Sigmoid colon (tissue), 7 donors: ENCODE results near the gene DNAJC27. TPM values are rescaled to one million over a fixed set of nuclear protein-coding genes. Genes with fewer than 3 reads are reported as not detected.

Experiments used
- DNase-seq: peaks from one replicate; pipeline ENCODE4 v3.0.0-alpha.2; 2019
- H3K27ac ChIP-seq, 4 donors: fragments of 200-600 bp; sonication (generic); one replicate each; pipeline ENCODE4 v1.5.1; 2016 to 2019; ENCODE audit warnings: mild to moderate bottlenecking in 1 of 4
- H3K27me3 ChIP-seq, 3 donors: fragments of 200-600 bp; sonication (generic); one replicate each; pipeline ENCODE4 v1.5.1; 2019; ENCODE audit warnings: mild to moderate bottlenecking in 1 of 3
- H3K36me3 ChIP-seq, 4 donors: fragments of 200-600 bp; sonication (generic); one replicate each; pipeline ENCODE4 v1.5.1; 2016 to 2019
- H3K4me1 ChIP-seq, 4 donors: fragments of 200-600 bp; sonication (generic); one replicate each; pipeline ENCODE4 v1.5.1; 2017 to 2019
- H3K4me3 ChIP-seq, 4 donors: fragments of 200-600 bp; sonication (generic); one replicate each; pipeline ENCODE4 v1.5.1; 2017 to 2019; ENCODE audit warnings: mild to moderate bottlenecking in 2 of 4, moderate library complexity in 1 of 4
- H3K9me3 ChIP-seq, 4 donors: fragments of 200-600 bp in 3 of 4; sonication (generic) in 3 of 4; one replicate each; pipeline versions ENCODE4 v1.5.1 to v1.6.1; 2013 to 2019
- EP300 ChIP-seq, 4 donors: sonication (generic); formaldehyde crosslinking; IDR thresholded peaks; one replicate each; pipeline ENCODE4 v1.6.1; 2017; ENCODE audit warnings: antibody characterized with exemption in 4 of 4
- POLR2A ChIP-seq, 2 donors: fragments of 450-650 bp; IDR thresholded peaks; one replicate each; pipeline ENCODE4 v1.6.1; 2016; ENCODE audit warnings: antibody characterized with exemption in 2 of 2, mild to moderate bottlenecking in 2 of 2, moderate library complexity in 2 of 2
- POLR2AphosphoS5 ChIP-seq, 4 donors: sonication (generic); formaldehyde crosslinking; IDR thresholded peaks; one replicate each; pipeline ENCODE4 v1.6.1; 2017; ENCODE audit warnings: antibody characterized with exemption in 4 of 4
- WGBS, 2 donors: extraction: QIAGEN DNeasy Blood & Tissue Kit; methylation state at CpG; one replicate each; pipeline ENCODE4 v1.1.7; 2013; 5-methylcytosine and 5-hydroxymethylcytosine counted together
- intact Hi-C: fragments of 100-400 bp; cut with DNase I; formaldehyde crosslinking; loops from one replicate; pipeline ENCODE4 v1.15.1; 2023
- polyA plus RNA-seq, 3 donors: library from polyadenylated mRNA; stranded (reverse); fragments of 200-250 nt; gene quantifications; one replicate each; pipeline ENCODE4 v1.2.3, GENCODE V29; 2013
- total RNA-seq, 4 donors: library from RNA; depleted of rRNA; stranded (reverse); fragments of >200 nt; gene quantifications; one replicate each; pipeline ENCODE4 v1.1.0, GENCODE V29; 2016
- TF ChIP-seq, protein P1 (sequence below), 4 experiments: fragments of 450-650 bp in 3 of 4; fragments of 200-600 bp in 1 of 4; IDR thresholded peaks; one replicate each; pipeline ENCODE4 v1.5.1; 2016 to 2019; ENCODE audit warnings: antibody characterized with exemption in 4 of 4, mild to moderate bottlenecking in 3 of 4, moderate library complexity in 2 of 4
- donor health status: healthy with polysubstance abuse.
- donor health status: Bipolar disorder and iron deficiency.
- donor health status: healthy.

The DNAJC27 gene
- total and polyA plus RNA-seq, 7 donors, result 0.60 to 12.5 (median 6.3) TPM

DNA sequence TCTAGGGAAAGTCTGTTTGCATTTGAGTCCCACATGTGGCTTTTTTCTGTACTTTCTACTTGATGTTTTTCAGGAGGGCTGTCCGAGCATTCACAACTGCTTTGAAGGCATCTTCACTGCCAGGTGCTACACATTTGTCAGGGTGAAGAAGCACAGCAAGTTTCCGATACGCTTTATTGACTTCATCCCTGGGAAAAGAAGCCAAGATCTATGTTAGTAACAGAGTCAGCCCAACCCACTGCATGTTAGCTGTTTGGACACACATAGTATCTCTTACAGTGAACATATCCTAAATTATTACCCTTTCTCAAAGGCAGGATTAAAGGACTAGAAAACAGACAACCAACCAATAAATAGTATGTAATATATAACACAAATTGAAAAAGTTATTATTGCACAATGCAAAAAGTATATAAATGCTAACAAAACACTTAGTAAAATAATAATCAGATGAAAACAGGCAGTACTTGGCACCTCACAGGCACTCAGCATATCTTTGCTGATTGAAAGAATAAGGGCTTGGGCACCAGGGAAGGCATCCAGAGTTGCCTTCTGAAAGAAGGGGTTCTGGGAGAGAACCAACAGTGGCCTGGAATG is 24.1 kb downstream of the DNAJC27 start:
- Histone ChIP-seq H3K27me3 (no peaks in the 10 kb centered on the region), H3K36me3 (peaks cover 0 to 61% (median 12%) of the 10 kb centered on the region in 4 donors), H3K4me3 (no peak overlapping the region), H3K9me3 (no peaks in the 10 kb centered on the region), H3K27ac (no peak overlapping the region), H3K4me1 (no peaks in the 10 kb centered on the region)
- intact Hi-C loops, result no loop called here
- TF ChIP-seq, protein P1, sequence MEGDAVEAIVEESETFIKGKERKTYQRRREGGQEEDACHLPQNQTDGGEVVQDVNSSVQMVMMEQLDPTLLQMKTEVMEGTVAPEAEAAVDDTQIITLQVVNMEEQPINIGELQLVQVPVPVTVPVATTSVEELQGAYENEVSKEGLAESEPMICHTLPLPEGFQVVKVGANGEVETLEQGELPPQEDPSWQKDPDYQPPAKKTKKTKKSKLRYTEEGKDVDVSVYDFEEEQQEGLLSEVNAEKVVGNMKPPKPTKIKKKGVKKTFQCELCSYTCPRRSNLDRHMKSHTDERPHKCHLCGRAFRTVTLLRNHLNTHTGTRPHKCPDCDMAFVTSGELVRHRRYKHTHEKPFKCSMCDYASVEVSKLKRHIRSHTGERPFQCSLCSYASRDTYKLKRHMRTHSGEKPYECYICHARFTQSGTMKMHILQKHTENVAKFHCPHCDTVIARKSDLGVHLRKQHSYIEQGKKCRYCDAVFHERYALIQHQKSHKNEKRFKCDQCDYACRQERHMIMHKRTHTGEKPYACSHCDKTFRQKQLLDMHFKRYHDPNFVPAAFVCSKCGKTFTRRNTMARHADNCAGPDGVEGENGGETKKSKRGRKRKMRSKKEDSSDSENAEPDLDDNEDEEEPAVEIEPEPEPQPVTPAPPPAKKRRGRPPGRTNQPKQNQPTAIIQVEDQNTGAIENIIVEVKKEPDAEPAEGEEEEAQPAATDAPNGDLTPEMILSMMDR (IDR thresholded peaks at IDR 0.05), result no peak
- no peak for TF ChIP-seq POLR2AphosphoS5 (IDR thresholded peaks at IDR 0.05)
- no peak for TF ChIP-seq EP300 (IDR thresholded peaks at IDR 0.05)
- no peak for TF ChIP-seq POLR2A (IDR thresholded peaks at IDR 0.05)
- 95% methylated on average over 3 of the region's 3 CpGs for WGBS, 2 donors
- DNase-seq, result no peak

DNA sequence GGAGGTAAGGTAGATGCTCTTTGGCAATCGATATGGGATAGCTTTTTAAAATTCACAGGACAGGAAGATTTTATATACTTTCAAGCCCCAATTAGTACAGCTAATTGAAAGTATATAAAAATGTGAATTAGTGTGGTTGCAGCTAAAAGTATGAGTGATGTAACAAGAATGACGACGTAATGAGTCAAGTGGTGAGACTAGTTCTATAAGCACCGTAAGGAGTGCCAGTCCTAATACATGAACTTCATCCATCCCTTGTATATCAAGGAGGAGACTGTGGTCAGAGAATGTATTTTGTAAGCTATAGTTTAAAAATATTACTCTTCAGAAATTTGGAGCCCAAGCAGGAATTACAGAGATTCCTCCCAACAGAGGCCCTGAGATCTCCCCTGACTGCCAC is 25.8 kb downstream of the DNAJC27 start:
- H3K4me1 ChIP-seq, result no peaks in the 10 kb centered on the region
- WGBS, 2 donors, result 93 to 98% methylated on average over 4 of the region's 4 CpGs
- DNase-seq, result no peak
- H3K4me3 ChIP-seq, result no peak overlapping the region
- no peaks in the 10 kb centered on the region for H3K27me3 ChIP-seq
- TF ChIP-seq POLR2A (IDR thresholded peaks at IDR 0.05) (no peak), POLR2AphosphoS5 (IDR thresholded peaks at IDR 0.05) (no peak), EP300 (IDR thresholded peaks at IDR 0.05) (no peak)
- TF ChIP-seq, protein P1 (IDR thresholded peaks at IDR 0.05), result no peak
- no peak overlapping the region for H3K27ac ChIP-seq
- intact Hi-C loops, result no loop called here
- peaks cover 0 to 44% (median 10%) of the 10 kb centered on the region in 4 donors for H3K36me3 ChIP-seq
- H3K9me3 ChIP-seq, result no peaks in the 10 kb centered on the region

DNA sequence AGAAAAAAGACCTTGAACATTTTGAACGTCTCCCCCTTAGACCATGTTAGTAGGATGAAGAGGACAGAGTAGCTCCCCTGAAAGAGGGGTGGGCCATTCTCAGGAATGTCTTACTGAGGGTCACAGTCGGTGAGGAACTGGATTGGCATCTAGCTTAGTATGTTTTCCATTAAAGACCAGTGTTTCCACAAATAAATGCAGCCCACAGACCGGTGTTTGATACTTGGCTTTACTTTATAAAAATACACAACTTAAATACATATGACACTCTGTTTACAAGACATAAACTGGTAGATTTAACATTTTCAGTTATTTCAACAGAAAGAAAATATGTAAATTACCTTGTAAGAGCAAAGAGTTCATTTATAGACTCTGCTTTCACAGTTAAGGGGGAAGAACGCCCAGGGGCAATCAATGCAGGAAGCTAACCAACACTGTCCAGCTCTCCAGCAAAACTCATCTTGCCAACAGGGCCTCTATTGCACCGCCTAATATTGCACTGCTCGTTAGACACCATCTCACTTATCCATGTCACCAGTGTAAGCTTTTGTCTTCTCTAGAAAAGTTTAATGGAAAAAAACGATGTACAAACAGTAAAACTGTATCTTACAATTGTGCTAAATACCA is 28.2 kb downstream of the DNAJC27 start:
- Histone ChIP-seq H3K4me1 (no peaks in the 10 kb centered on the region), H3K27me3 (no peaks in the 10 kb centered on the region), H3K27ac (no peak overlapping the region), H3K4me3 (no peak overlapping the region), H3K9me3 (no peaks in the 10 kb centered on the region), H3K36me3 (peaks cover 0 to 21% (median 7%) of the 10 kb centered on the region in 4 donors)
- no peak for DNase-seq
- TF ChIP-seq POLR2AphosphoS5 (IDR thresholded peaks at IDR 0.05) (no peak), POLR2A (IDR thresholded peaks at IDR 0.05) (no peak), EP300 (IDR thresholded peaks at IDR 0.05) (no peak)
- TF ChIP-seq, protein P1 (IDR thresholded peaks at IDR 0.05), result no peak
- WGBS, 2 donors, result 85 to 88% methylated on average over 7 of the region's 7 CpGs
- intact Hi-C loops, result no loop called here

DNA sequence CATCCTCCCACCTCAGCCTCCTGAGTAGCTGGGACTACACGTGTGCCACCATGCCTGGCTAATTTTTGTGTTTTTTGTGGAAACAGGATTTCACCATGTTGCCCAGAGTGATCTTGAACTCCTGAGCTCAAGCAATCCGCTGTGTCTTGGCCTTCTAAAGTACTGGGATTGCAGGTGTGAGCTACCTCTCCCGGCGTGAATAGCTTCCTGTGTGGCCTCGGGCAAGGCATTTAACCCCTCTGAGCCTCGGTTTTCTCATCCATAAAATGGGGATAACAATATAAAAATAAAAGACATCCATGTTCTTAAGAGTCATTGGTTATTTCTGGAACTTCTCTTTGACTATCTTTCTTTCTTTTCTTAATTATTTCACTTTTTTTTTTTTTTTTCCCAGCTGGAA is 32.4 kb downstream of the DNAJC27 start:
- no peak for DNase-seq
- H3K27ac ChIP-seq, result no peak overlapping the region
- H3K36me3 ChIP-seq, result no peaks in the 10 kb centered on the region
- H3K9me3 ChIP-seq, result no peaks in the 10 kb centered on the region
- TF ChIP-seq, protein P1 (IDR thresholded peaks at IDR 0.05), result no peak
- TF ChIP-seq POLR2AphosphoS5 (IDR thresholded peaks at IDR 0.05), result no peak
- TF ChIP-seq POLR2A (IDR thresholded peaks at IDR 0.05), result no peak
- no peak for TF ChIP-seq EP300 (IDR thresholded peaks at IDR 0.05)
- intact Hi-C loops, result no loop called here
- peaks cover 0 to 5% (median 0%) of the 10 kb centered on the region in 3 donors for H3K27me3 ChIP-seq
- H3K4me3 ChIP-seq, result no peak overlapping the region
- no peaks in the 10 kb centered on the region for H3K4me1 ChIP-seq
- 90 to 91% methylated on average over 6 of the region's 6 CpGs for WGBS, 2 donors
